GM19463 (cell line): Measurements from ENCODE around the gene BCL2.

ENCODE experiments used
- ATAC-seq: cut with Tn5 transposase; IDR thresholded peaks from one replicate; pipeline ENCODE4 v1.9.1; 2021; ENCODE audit warnings: mild to moderate bottlenecking, moderate library complexity; ENCODE audit not compliant: unreplicated experiment

BCL2 gene

DNA sequence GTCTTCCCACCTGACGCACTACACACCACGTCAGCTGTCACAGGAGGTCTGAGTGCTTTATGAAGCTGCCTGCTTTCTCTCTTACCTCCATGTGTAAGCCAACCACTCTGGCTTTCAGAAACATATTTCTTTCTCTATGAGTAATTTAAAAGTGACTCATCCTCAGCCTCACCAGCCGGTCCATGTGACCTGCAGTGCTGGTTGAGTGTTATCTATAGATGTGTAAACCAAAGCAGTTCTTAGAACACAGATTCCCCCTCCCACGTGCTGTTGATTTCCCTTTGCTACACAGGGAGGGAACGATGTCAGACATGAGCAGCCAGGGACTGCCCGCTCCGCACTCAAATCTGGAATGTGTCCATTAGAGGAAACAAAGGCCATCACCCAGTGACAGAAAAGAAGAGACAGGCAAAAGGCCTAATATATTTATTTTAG is 157.8 kb downstream of the BCL2 start:
- ATAC-seq: peak; percentile 49

DNA sequence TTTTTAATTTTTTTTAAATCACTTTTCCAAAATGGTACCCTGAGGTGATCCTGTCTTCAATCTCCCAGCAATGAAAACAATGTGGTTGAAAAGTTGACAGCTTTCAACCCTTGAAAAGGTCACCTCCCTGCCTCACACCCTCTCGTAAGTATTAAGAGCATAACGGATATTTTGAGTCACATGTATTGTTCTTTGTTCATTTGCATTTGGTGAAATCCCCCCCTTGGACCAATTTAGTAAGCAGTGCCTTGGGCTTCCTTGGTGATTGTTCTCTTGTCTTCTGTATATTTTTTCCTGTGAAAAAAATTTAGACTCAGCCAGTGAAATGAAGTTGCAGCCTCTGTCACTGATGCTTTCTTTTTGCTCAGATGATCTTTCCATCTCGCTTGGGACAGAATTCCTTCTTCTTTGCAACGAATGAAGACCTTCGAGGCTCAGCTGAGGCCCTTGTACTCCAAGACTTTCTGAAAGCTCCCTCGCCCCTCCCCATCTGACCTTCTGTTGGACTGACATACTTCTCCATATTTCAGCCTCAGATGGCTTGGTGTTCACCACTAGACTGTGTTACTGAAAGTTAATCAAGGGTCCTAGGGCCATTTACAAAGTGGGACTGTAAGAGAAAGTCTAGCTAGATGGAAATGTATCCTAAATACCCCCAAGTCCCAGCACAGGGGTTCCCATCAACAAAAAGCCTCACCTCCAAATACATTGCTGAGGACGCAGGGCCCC is 158.4 kb downstream of the BCL2 start:
- ATAC-seq: peak; percentile 10

DNA sequence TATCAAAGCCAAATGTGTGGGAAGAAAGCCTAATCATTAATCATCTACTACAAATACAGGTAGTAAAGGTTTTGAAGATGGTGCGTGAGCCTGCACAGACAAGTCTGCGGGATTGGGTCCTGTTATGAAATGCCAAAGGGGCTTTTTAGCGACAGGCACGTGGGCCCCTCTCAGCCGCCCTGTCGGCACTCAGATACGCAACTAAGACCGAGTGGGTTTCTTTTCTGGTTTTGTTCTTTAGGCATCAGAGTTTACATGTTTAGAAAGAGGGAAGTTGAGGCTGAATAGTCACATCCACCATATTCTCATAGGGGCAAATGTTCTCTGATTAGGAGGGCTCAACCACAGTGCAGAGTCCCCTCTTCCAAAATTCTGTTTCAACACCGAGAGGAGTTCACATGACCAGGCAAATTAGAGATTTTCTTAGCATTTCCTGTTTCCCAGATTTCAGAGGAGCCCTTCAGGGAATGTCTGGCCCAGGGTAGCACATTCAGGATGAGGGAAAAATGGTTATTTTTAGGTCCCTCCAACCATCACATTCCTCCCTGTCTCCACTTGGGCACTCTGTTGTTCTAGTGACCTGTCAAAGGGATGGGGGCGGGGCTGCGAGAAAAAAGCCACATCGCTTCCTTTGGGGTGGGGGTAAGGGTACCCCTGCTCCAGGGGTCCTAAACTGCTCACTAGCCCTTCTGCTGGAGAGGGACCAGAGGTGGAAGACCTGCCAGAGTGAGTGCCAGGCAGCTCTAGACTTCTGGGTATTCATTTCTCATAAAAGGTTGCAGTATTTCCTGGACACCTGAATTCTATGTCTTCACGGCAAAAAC is 159.2 kb downstream of the BCL2 start:
- no peak for ATAC-seq

DNA sequence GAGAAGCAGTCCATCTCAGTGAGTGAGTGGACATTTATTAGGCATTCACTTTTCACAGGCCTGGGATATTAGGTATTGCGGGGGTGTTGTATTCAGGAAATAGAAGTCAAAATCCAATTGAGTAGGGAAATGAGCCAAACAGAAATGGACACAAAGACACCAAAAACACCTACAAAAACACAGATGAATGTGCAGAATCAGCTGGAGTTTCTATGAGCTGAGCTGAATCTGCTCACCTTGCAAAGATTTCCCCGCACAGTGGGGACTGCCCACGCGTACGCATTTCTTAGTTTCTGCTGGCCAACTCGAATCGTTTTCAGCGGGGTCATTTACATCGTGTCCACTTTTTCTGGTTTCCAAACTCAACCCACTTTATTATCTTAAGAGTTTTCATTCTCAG is 160.0 kb downstream of the BCL2 start:
- ATAC-seq: no peak

DNA sequence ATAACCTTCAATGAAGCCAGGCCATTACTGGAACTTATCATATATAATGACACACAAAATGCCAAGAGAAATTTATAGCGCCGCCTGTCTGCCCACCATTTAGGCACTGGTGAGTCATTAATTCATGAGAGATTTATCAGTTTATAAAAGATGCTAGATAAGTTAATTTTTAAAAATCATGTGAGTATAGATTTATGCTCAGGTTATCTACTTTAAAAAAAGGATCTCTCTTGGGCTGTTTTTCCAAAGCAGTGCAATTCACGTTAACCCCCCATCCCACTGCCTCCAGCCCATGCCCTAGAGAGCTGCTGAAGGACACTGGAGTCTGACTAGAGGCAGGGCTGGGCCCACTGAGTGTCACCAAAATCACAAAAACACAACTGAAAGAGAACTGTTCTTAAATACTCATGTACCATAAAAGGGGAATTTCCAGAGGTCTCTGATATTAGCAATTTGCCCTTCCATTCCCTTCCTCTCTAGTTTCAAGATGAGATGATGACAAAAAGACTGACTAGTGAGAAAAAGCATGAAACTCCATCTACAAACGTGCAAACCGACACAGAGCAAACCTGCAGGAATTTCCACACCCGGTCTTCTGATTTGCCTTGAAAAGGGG is 160.8 kb downstream of the BCL2 start:
- peak; percentile 12 for ATAC-seq

DNA sequence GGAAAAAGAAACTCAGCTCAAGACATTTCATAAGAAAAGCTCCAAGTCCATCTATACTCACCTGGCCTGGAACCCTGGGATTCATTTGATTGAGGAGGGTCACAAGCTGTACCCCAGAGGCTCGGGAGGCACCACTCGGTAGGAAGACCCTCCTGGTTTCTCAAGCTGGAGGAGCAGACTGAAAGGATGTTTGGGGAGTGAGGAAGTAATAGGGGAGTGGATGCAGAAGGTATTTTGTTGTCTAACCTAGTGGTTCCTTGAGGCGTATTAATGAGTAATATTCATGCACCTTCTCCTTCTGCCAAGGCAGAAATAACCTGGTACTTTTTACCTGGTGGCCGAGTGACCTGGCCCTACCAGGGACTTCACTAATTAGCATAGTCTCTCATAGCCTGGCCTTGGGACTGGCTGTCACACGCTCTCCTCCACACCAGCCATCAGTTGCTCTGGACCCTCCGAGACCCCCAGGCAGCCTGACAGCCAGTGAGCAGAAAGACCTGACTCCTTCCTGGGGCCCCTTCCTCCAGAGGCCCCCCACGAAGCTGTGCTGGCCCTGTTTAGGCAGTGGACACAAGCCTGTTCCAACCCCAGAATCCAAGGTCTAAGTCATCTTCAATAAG is 161.4 kb downstream of the BCL2 start:
- ATAC-seq: no peak

DNA sequence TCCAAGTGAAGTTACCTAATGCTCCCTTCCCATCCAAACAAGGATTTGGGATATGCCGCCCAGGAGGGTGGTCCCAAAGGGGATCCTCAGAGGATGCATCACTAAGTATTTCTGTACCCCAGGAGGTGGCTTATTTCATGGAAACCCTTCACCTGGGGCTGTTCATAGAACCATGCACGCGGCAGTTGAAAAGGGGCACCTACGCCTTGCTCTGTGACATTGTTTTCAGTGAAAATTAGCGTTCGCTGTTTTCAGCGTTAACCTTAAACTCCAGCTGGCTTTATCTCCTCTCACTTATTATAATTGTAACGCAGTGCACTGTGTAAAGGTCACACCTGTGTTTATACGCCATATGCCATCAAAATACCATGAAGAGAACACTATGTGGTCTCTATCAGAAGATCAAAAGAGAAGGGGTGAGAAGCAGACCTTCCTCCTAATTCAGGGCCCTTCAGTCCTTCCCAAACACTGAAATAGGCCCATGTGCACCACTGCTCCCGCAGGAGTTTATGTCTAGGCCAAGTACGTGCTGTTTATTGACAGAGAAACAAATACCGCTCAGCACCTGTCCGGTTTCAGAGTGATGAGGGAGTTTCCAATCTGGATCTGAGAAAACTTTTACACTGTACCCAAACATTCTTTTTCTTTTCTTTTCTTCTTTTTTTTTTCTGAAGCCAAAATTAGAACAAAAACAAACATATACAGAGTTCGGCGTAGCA is 162.1 kb downstream of the BCL2 start:
- peak; percentile 7 for ATAC-seq

DNA sequence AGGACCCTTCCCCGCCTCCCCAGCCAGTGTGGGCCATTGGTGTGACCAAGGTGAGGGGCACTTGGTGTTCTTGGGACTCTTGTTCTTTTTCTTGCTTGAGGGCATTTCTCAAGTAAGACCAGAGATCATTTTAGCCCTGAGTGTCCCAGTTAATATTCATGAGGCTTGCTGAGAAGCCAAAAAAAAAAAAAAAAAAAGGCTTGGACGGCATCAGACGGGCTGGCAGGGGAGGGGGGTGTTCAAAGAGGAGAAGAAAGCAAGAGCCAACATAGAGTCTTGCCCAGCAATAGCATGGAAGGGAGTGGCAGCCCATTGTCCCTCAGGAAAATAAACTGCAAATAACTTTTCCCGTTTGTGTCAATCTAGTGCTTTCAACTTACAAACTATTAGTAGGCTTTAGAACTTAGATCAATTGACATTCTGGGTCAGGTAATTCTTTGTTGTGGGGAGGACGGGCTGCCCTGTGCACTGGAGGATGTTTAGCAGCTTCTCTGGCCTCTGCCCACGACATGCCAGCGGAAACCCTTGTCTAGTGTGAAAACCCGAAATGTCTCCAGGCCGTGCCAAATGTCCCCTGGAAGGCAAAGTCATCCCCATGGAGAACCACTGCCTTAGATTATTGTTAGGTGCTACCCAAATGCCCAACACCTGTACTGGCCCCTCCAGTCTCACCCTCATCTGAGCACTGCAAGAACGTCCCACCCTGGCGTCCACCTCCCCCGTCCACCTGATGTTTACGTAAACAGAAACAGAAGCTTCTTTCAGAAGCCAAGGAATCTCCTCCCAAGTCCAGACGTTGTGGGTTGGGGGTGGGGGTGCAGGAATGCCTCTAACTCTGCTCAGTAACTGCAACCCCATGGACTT is 163.4 kb downstream of the BCL2 start:
- ATAC-seq: no peak

DNA sequence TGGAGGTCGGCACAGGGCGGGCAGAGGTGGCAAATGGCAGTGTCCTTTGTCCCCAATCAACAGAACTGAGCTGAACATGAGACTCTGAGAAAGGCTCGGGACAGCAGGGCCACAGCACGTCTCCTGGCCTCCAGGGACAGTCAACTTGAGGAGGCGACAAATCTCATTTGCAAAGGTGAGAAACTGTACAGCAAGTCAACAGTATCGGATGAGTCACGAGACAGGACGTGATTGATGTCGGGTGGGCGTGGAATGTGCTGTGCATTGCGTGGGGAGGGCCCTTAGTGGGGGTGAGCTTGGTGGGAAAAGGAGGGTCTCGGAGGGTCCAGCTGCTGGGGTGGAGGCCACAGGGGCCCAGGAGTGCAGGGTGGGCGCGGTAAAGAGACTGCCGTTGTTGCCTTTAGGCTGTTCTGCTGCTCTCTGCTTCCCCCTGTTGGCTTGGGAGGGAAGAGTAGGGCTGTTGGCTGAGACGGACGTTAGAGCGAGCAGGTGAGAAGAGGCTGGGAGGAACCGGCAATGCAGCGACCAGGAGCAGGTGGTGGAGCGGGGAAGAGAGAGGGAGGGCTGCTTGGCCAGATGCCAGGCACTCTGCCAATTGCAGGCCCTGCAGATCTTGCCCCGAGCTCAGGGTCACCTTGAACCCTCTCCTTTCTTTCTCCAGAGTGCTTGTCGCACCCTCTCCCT is 164.3 kb downstream of the BCL2 start:
- peak; percentile 30 for ATAC-seq

DNA sequence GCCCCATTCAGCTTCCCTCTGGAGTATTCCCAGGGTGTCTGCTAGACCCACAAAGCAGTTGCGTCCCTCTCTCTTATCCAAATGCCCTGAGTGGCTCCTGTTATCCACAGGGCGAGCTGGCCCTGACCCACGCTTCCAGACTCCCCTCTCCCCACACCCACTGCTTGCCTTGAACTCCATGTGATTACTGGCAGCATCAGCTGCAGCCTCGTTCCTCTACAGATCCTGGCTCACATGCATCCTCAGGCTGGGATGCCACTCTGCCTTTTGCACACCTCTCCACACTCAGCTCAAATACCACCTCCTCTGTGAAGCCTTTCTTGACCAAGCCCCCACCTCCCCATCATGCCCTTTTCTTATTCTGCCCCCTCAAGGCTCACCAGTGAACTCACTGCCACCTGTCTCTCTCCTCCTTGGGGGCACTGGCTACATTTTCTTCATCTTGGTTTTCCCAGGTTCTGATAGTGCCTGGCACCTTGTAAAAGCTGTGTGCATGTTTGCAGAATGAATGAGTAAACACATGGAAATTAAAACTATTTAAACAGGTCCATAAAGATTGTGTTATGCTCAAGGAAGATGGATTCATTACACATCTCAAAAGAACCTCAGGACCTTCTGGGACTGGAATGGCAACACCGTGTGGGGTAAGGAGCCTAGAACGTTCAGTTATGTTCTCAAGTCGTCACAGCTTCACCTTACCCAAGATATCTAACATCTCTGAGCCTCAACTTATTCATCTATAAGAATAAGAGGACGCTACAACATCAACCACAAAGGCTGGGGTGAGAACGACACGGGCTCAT is 165.0 kb downstream of the BCL2 start:
- no peak for ATAC-seq

DNA sequence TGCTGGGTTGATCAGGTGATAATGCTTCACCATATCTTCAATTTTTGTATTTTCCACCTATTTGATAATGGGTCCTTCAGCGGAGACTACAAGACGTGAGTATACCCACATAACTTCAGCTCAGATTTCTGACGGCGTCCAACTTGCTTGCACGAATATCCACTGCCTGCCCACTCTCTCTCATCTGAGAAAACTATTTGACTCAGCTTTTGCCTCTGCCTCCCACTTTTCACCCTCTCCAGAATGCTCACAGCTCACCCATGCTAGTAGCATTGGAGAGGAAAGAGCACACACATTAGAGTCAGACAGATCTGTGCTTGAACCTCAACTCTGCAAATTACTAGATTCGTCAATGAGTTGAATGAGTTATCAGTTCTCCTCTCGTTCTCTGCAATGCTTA is 166.8 kb downstream of the BCL2 start:
- ATAC-seq: peak; percentile 18

DNA sequence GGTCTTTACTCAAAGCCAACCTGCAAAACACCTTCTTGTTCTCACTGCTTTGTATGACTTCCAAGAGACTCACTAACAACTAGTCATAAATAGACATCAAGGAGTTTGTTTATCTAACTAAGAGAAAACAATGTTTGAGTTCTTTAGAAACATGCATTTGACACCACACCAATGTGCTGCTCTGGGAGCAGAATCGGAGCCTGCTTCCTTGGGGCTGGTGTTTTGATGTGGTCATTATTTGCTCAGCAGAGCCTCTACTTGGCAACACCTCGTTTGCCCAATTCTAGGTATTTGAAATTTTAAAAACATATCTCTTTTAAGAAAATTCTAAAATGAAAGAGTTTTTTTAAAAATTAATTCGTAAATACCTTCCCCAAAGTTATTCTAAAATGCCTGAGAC is 167.5 kb downstream of the BCL2 start:
- no peak for ATAC-seq

DNA sequence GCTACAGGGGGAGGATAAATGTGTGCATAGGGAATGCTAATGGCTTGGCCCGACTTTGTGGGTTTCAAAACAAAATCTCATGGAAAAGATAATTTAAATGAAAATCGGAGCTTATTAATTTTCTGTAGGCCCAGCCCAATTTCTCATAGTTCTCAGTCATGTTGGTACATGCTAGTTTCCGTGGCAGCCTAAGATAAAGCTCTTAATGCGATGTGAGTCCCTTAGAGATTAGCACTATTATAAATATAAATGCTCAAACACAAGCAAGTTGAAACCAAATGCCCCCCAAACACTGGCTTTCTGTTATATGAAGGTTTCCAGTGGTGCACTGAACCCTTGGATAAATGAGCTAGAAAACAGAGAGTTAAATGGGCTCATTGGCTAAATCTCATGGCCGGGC is 168.0 kb downstream of the BCL2 start:
- no peak for ATAC-seq

DNA sequence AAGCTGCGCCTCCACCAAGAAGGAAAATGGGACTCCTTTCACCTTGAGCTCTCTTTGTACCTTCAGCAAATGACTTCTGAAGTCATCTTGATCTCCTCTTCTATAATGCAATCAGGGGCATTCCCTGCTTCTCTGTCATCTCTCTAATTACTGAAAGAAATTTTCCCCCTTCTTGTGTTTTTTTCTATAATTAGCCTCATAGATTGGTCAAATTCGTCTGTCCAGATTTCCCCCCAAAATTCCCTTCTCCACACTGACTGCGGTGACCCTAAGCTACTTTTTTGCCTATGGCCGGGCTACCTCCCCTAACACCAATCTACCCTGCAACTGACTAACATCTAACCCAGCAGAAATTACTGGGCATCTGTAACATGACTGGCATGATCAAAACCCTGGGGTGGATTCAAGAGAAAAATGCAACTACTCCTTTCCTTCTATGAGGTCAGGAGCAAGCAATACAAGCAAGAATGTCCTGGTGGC is 168.6 kb downstream of the BCL2 start:
- no peak for ATAC-seq

DNA sequence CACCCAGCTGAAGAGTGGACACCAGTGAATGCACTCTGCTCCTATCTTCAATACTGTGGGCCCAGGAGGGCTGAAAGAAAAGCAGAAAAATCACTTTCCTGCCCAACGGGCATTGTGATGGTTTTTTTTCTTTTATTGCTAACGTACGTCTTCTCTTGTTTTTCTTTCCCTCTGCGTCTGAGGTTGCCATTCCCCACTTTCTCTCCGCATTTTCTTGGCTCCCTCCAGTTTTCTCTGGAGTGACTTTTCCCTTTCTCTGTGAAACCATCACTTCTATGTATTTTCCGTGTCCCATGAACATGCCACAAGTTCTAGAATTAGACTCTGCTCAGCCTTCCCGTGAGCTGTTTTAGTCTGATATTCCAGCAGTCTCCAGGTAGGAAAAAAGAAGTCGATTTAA is 169.2 kb downstream of the BCL2 start:
- ATAC-seq: no peak

DNA sequence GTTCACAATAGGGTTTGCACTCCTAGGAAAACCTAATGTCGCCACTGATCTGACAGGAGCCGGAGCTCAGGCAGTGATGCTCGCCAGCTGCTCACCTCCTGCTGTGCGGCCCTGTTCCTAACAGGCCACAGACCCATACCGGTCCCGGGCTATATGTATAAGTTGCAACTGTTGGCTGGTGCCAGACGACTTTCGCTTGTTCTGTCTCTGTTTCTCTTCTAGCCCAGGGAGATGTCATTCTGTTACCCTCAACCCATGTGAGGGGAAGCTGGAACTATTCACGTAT is 170.3 kb downstream of the BCL2 start:
- ATAC-seq: peak; percentile 22

DNA sequence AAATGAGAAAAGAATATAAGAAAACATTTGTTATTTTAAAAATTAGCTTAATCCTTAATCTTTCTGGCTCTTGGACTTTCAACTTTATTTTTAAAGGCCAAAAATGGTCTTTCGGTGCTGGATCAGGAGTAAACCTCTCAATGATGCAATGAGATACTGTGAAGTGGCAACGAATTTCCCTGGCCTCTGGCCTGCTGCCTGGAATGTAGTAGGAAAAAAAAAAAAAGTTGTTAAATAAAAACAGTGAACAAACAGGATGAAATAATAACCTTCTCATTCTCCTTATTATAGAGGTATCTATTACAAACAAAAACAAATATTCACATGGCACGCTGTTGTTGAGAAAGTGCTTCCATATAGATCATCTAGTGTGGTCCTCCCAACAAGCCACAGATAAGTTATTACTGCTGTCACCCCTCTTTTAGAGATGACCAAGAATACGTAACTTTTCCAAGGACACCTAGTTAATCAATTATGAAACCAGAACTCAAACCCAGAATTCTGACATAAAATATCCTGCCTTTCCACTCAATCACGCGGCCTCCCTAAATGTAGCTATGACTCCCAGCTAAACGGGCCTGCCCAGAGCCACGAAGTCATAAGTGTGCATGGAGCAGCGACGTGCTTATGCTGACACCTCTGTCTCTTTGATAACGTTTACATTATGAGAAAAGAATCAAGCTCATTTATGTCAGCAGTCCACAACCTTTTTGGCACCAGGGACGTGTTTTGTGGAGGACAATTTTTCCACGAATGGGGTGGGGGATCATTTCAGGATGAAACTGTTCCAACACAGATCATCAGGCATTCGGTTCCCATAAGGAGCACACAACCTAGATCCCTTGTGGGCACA is 170.9 kb downstream of the BCL2 start:
- ATAC-seq: no peak

DNA sequence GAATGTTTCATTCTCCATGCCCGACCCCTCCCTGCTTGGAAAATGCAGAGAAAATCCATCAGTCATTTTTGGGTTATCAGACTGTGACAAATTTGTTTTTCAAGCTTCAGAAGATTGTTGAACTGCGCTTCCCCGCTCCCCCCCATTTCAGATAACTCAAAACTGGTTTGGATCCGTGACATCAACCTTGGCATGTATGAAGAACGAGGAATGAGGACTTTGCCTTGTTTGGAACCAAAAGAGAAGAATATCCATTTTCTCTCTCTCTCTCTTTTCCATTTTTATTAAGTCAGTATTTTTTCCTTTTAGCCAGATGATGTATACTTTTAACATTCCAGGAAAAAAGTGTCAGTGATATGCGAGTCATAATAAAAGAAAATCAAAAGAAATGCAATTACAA is 171.6 kb downstream of the BCL2 start:
- no peak for ATAC-seq
